Measurements from ENCODE around the gene SYNPO2.

SYNPO2 gene

GRCh38 chr4:119093042-119093827, 204.6 kb downstream of the SYNPO2 start:
- in situ Hi-C loops (cut with HindIII; ENCODE audit: low pct_unique_long_range_greater_than_20kb, low sequenced_read_pairs) = no loop called here
- DNase-seq (ENCODE audit: low read depth in 1 of 2, low spot score in 1 of 2) = peak in 1 of 2 experiments; percentile 82
- no peak for TF ChIP-seq JUND (IDR thresholded peaks at IDR 0.05; ENCODE audit: low read depth)

- in situ Hi-C loops (cut with HindIII; ENCODE audit: low pct_unique_long_range_greater_than_20kb, low sequenced_read_pairs) = no loop called here
- TF ChIP-seq JUND (IDR thresholded peaks at IDR 0.05; ENCODE audit: low read depth) = no peak
- DNase-seq (ENCODE audit: low read depth in 1 of 2, low spot score in 1 of 2) = no peak
Observed at GRCh38 chr4:119097282-119097900, 208.7 kb downstream of the SYNPO2 start.

- no peak for DNase-seq (ENCODE audit: low read depth in 1 of 2, low spot score in 1 of 2)
- no peak for TF ChIP-seq JUND (IDR thresholded peaks at IDR 0.05; ENCODE audit: low read depth)
- in situ Hi-C loops (cut with HindIII; ENCODE audit: low pct_unique_long_range_greater_than_20kb, low sequenced_read_pairs) = no loop called here
Observed at GRCh38 chr4:119098306-119098705, 209.7 kb downstream of the SYNPO2 start.

- in situ Hi-C loops (cut with HindIII; ENCODE audit: low pct_unique_long_range_greater_than_20kb, low sequenced_read_pairs) = no loop called here
- TF ChIP-seq JUND (IDR thresholded peaks at IDR 0.05; ENCODE audit: low read depth) = no peak
- DNase-seq (ENCODE audit: low read depth in 1 of 2, low spot score in 1 of 2) = no peak
Observed at GRCh38 chr4:119099227-119099810, 210.7 kb downstream of the SYNPO2 start.

DNA sequence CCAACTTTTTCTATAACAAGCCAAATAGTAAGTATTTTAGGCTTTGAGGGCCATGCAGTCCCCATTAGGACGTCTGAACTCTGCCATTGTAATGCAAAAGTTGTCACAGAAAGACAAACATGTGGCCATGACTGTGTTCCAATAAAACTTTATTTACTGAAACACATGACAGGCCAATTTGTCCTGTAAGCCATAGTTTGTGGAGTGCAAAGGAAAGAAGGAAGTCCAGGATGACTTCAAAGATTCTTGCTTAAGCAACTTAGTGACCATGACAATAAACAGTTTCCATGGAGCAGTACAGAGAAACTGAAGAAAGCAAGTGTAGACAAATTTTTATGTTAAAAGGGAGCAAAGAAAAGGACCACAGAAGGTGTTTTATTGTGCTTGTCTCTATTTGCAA, 212.0 kb downstream of the SYNPO2 start:
- in situ Hi-C loops (cut with HindIII; ENCODE audit: low pct_unique_long_range_greater_than_20kb, low sequenced_read_pairs) = no loop called here
- TF ChIP-seq JUND (IDR thresholded peaks at IDR 0.05; ENCODE audit: low read depth) = no peak
- DNase-seq (ENCODE audit: low read depth in 1 of 2, low spot score in 1 of 2) = no peak

- DNase-seq (ENCODE audit: low read depth in 1 of 2, low spot score in 1 of 2) = peak in 1 of 2 experiments; percentile 65
- in situ Hi-C loops (cut with HindIII; ENCODE audit: low pct_unique_long_range_greater_than_20kb, low sequenced_read_pairs) = no loop called here
- TF ChIP-seq JUND (IDR thresholded peaks at IDR 0.05; ENCODE audit: low read depth) = peak; percentile 45; the same call in 1 of the 2 replicates
Observed at GRCh38 chr4:119103263-119103662, 214.6 kb downstream of the SYNPO2 start.

GRCh38 chr4:119104644-119105273, 216.1 kb downstream of the SYNPO2 start:
- TF ChIP-seq JUND (IDR thresholded peaks at IDR 0.05; ENCODE audit: low read depth) = no peak
- DNase-seq (ENCODE audit: low read depth in 1 of 2, low spot score in 1 of 2) = no peak
- in situ Hi-C loops (cut with HindIII; ENCODE audit: low pct_unique_long_range_greater_than_20kb, low sequenced_read_pairs) = no loop called here

DNA sequence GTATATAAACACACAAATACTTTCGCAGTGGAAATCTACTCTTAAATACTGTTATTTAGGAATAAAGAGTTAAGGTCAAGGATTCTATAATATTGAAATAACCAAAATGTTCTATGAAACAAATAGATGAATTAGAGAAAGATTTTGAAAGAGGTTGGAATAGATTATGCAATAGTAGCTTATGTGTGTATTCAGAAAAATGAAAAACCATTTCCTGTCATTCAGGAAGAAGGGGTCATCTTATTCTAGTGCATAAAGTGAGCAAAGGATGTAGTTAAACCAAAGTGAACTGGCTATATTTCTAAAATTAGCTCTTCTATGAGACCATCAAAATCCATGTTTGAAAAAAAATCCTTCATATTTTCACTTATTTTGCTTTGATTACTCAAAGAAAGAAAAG, 217.0 kb downstream of the SYNPO2 start:
- TF ChIP-seq JUND (IDR thresholded peaks at IDR 0.05; ENCODE audit: low read depth) = no peak
- DNase-seq (ENCODE audit: low read depth in 1 of 2, low spot score in 1 of 2) = no peak
- in situ Hi-C loops (cut with HindIII; ENCODE audit: low pct_unique_long_range_greater_than_20kb, low sequenced_read_pairs) = no loop called here

DNA sequence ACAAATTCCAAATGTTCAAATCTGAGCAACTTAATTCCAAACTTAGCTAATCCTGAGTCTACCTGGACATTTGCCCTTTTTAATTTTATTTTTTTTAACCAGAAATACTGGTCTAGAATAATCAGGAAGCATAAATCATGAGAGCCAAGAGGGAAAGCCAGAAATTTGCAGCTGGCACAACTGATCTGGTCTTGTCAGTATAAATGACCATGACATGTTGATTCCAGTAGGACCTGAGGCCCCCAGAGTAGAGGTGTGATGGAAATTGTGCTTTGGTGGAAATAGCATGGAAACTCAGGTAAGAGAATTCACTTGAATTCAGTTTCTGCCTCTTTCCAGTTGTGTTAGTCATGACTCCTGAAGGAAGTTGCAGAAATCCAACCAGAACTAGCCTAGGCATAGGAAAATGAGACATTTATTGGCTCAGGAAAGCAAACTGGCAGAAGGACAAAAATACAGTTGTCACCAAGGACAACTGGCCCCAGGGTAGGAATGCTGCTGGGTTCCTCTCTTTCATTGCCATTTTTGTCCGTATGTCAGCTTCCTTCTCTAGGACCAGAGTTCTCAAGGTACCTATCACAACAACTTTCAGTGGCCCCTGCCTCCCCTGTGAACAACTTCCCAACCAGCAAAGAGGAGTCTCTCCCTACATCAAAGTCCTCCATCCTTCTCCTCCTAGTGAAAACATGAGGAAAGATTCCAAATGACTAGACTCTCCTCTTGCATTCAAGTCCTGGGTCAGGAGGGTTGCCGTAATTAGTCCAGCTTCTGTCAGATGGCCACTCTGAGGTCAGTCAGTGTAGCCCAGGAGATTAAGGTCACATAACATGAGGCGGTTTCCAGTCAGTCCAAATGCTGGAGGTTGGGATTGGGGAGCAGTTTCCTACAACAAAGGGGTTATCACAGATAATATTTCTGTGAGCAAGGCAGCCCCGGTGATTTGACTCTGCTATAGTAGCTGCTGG, 217.7 kb downstream of the SYNPO2 start:
- TF ChIP-seq JUND (IDR thresholded peaks at IDR 0.05; ENCODE audit: low read depth) = no peak
- DNase-seq (ENCODE audit: low read depth in 1 of 2, low spot score in 1 of 2) = peak in 1 of 2 experiments; percentile 76
- in situ Hi-C loops (cut with HindIII; ENCODE audit: low pct_unique_long_range_greater_than_20kb, low sequenced_read_pairs) = no loop called here

- no peak for DNase-seq (ENCODE audit: low read depth in 1 of 2, low spot score in 1 of 2)
- in situ Hi-C loops (cut with HindIII; ENCODE audit: low pct_unique_long_range_greater_than_20kb, low sequenced_read_pairs) = no loop called here
Observed at GRCh38 chr4:119110121-119110520, 221.5 kb downstream of the SYNPO2 start.

More at GRCh38 chr4:119110121-119110520, 221.5 kb downstream of the SYNPO2 start:
- TF ChIP-seq JUND (IDR thresholded peaks at IDR 0.05; ENCODE audit: low read depth) = no peak
